ENCODE results near the gene MTMR12. TPM values are rescaled to one million over a fixed set of nuclear protein-coding genes. Genes with fewer than 3 reads are reported as not detected.

MTMR12 gene
- total and polyA plus RNA-seq, 2 of the 8 experiments (the other 6 are each of a cell fraction or from before 2014, with no cell fraction given): 19.1 to 59.3 TPM

DNA sequence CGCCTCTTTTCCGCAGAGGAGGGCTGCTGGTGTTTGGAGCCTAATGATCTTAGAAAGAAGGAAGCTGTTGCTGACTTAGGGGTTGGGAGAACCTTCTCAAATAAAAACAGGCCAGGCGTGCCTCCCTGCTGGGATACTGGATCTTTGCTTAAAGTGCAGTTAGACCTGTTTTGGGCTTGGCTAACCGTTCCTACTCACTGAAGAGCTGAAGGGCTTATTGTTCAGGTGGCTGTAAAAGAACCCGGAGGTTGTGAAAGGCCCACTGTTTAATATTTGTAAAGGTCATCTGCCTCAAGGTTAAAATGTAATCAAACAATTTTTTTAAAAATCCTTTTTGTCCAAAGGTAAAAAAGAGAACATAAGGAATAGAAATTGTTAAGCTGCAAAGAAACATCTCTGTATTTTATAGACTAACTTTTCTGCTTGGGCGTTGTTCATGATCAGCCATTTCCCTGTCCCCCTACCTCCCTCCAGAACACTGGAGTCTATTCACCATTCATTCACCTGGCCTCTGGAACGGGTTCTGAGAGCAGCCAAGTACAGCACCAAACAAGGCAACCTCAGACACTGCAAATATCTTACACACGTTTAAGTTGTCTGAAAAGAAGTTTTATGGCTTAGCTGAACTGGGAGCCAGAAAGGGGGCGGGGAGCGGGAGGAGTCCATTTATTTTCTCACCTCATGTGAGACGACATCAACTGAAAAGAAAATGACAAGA, 18.6 kb upstream of the MTMR12 start:
- DNase-seq (ENCODE audit: low read depth in 1 of 2, low spot score in 2 of 2) (no peak), FAIRE-seq (no peak)
- Histone ChIP-seq H3K79me1 (ENCODE audit: low read depth, low read length) (no peaks in the 10 kb centered on the region), H3K23ac (ENCODE audit: insufficient read length) (no peak overlapping the region), H4K91ac (replicated peaks; ENCODE audit: insufficient read length, low read length) (no peak overlapping the region), H3K9ac (replicated peaks in 1 of 4; ENCODE audit: extremely low read depth in 1 of 4, low read depth in 3 of 4, low read length in 3 of 4) (no peak overlapping the region), H3K36me3 (ENCODE audit: control insufficient read depth in 2 of 4, insufficient read depth in 4 of 4, low read length in 3 of 4) (no peaks in the 10 kb centered on the region), H3K14ac (ENCODE audit: insufficient read length) (no peak overlapping the region), H2AFZ (ENCODE audit: low read length) (no peak overlapping the region; the same call in 1 of the 2 replicates), H4K20me1 (replicated peaks in 1 of 2; ENCODE audit: control insufficient read depth in 1 of 2, insufficient read depth in 2 of 2, low read length in 2 of 2) (no peaks in the 10 kb centered on the region), H2AK5ac (ENCODE audit: low read depth, low read length) (no peak overlapping the region), H3K23me2 (ENCODE audit: low read depth, low read length) (no peaks in the 10 kb centered on the region), H3K27ac (ENCODE audit: low read depth, low read length) (no peak overlapping the region), H4K8ac (ENCODE audit: extremely low read depth, insufficient read depth, low read length) (no peak overlapping the region), H2BK15ac (ENCODE audit: low read length) (no peak overlapping the region), H3K4me1 (replicated peaks in 1 of 4; ENCODE audit: control insufficient read depth in 3 of 4, insufficient read depth in 4 of 4, low read length in 3 of 4) (no peaks in the 10 kb centered on the region), H2BK120ac (replicated peaks; ENCODE audit: low read depth, low read length) (no peak overlapping the region), H3K56ac (replicated peaks; ENCODE audit: insufficient read length, low read depth, low read length) (no peak overlapping the region), H3K79me2 (ENCODE audit: control insufficient read depth in 1 of 2, insufficient read depth in 2 of 2, low read length in 2 of 2) (no peaks in the 10 kb centered on the region), H4K5ac (ENCODE audit: insufficient read length, low read depth, low read length) (no peak overlapping the region), H3K9me3 (ENCODE audit: insufficient read depth in 2 of 2, low read depth in 1 of 2, low read length in 1 of 2) (no peaks in the 10 kb centered on the region; a peak in 1 of 4 replicates), H3K4me3 (ENCODE audit: extremely low read depth in 1 of 4, insufficient read depth in 2 of 4, low read depth in 3 of 4, low read length in 4 of 4) (no peak overlapping the region), H3K27me3 (replicated peaks in 1 of 4; ENCODE audit: control insufficient read depth in 3 of 4, extremely low read depth in 1 of 4, insufficient read depth in 3 of 4, low read length in 3 of 4) (no peaks in the 10 kb centered on the region), H3K18ac (ENCODE audit: extremely low read depth, low read length) (no peak overlapping the region), H2BK20ac (ENCODE audit: low read length) (no peak overlapping the region), H3K4ac (replicated peaks; ENCODE audit: insufficient read length, low read depth, low read length) (no peak overlapping the region), H2BK5ac (ENCODE audit: low read depth, low read length) (no peak overlapping the region), H3K4me2 (ENCODE audit: insufficient read depth in 1 of 2, low read depth in 2 of 2, low read length in 2 of 2) (no peak overlapping the region), H2BK12ac (ENCODE audit: low read depth, low read length) (no peak overlapping the region)
- TF ChIP-seq SP4 (IDR thresholded peaks at IDR 0.05; ENCODE audit: low read length): no peak
- no peak for TF ChIP-seq POLR2A (IDR thresholded peaks at IDR 0.05; ENCODE audit: control extremely low read depth in 1 of 2, low read depth in 2 of 2, low read length in 2 of 2)
- no peak for TF ChIP-seq ATF3 (IDR thresholded peaks at IDR 0.05; ENCODE audit: insufficient read depth, low read depth, low read length)
- no peak for TF ChIP-seq GTF2F1 (IDR thresholded peaks at IDR 0.05; ENCODE audit: borderline replicate concordance, low read depth, low read length)
- no peak for TF ChIP-seq FOSL1 (IDR thresholded peaks at IDR 0.05; ENCODE audit: insufficient read depth, low read depth, low read length)
- no peak for TF ChIP-seq SP2 (IDR thresholded peaks at IDR 0.05; ENCODE audit: low read length)
- no peak for TF ChIP-seq RBBP5 (IDR thresholded peaks at IDR 0.05; ENCODE audit: borderline replicate concordance, low read depth, low read length)
- TF ChIP-seq CBX8 (IDR thresholded peaks at IDR 0.05; ENCODE audit: borderline replicate concordance, low read depth, low read length): no peak
- no peak for TF ChIP-seq BCL11A (IDR thresholded peaks at IDR 0.05; ENCODE audit: low read depth in 2 of 2, low read length in 2 of 2)
- TF ChIP-seq ASH2L (IDR thresholded peaks at IDR 0.05; ENCODE audit: low read length): no peak
- TF ChIP-seq JUND (IDR thresholded peaks at IDR 0.05; ENCODE audit: low read length): no peak
- WGBS, 2 experiments (ENCODE audit: extremely low coverage in 1 of 2, insufficient coverage in 1 of 2, insufficient read length in 1 of 2, insufficient replicate concordance in 2 of 2, low coverage in 1 of 2, low lambda C conversion rate in 2 of 2, missing lambda C conversion rate in 1 of 2): 75% methylated on average over 11 of the region's 11 CpGs; no CpG with 5 or more reads in 1 of the 2 experiments
- CTCF ChIA-PET (ENCODE audit: partially characterized antibody): interaction anchor here (0.6 to 8.0 kb wide), 14 partner anchors 7 to 1505 kb away, joined by 3 to 117 read pairs (median 6); no protein-coding TSS in a partner anchor
- POLR2A ChIA-PET (ENCODE audit: partially characterized antibody): interaction anchor here (0.6 kb wide), 1 partner anchor 155 kb away, joined by 4 read pairs; no protein-coding TSS in a partner anchor

All from H1 (cell line).